GM19193 (cell line): ENCODE data around the gene PLA2G6.

ENCODE experiments used
- POLR2A ChIP-seq: IDR thresholded peaks from 4 replicates; pipeline ENCODE4 v1.6.1; 2011; ENCODE audit not compliant: insufficient read depth, insufficient read length; ENCODE audit errors: extremely low read depth

PLA2G6 gene

DNA sequence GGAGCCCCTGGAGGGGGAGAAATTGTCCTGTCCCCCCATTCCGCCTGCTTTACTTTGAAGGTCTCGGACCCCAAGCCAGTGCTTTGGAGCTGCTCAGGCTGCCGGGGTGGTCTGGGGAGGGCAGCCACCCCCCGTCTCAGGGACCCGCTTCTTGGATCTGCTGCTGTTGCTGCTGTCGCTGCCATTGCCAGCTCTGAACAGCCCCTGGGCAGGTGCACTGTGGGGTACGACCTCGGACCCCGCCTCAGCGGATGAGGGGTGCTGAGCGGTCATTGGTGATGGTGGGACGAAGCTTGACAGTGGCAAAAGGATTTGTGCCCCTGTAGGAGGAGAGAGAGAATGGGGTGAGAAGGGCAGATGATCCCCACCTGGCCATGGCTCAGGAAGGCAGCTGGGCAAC, 96.6 kb downstream of the PLA2G6 start:
- TF ChIP-seq POLR2A: no peak

DNA sequence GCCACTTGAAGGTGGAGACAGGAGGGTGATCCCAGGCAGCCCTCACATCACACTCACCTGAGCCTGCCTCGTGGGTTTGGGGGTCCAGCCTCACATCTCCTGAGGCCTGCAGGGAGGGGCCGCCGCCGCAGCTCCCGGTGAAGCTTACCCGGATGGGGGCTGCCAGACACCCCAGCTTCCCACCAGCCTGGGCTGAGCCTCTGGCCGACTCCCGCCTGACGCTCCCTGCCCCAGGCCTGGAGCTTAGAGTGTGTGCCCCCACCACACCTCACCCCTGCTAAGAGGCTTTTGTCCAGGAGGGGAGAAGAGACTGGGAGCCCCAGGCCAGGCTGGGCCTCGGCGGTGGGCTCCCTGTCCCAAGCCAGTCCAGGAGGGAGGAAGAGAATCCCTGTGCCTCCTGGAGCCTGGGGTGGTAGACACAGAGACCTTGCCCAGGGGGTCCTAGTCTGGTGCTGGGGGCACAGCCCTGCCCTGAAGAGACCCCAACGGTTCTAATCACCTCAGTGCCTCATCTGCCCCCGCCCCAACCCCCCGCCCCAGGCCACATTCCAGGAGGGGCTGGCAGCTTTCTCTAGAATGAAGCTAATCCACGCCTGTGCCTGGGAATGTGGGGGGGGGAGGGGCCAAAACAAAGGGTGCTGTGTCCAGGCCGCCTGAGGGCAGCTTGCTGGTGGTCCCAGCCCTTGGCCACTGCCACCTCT, 97.5 kb downstream of the PLA2G6 start, which contains the start of gene SLC16A8:
SLC16A8 (minus strand) TSS at position 254 of the 701 bp plus-strand sequence. CDS start 1,311 bp downstream, outside the sequence.
- TF ChIP-seq POLR2A: no peak

DNA sequence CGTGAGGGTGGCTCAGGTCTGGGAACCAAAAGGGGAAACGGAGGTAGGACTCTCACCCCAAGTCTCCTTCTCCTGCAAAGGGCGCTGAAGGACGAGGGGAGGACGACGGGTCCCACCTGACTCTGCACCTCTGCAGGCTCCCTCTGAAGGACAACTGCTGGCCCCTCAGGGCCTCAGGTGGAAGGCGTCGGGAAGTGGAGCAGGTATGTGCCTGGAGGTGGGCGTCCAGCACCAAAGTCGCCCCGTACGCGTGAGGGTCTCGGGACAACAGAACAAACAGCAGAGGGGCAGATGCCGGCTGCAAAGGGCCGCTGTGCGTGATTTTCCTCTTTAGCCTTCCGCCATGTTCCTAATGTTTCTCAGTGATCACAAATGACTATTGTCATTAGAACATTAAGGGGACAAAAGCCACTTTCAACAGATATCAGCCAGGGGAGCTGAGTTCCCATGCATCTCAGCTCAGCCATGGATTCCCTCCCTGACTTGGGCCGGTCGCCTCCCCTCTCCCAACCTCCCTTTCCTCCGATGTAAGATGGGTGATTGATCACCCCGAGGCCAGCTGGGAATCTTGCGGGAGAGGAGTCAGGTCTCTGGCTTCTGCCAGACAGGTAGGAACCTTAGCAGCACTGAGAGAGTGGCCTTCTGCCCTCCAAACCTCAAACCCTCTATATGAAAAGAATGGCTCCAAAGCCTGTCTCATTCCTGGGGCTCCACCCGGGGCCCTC, 98.5 kb downstream of the PLA2G6 start:
- TF ChIP-seq POLR2A: no peak

DNA sequence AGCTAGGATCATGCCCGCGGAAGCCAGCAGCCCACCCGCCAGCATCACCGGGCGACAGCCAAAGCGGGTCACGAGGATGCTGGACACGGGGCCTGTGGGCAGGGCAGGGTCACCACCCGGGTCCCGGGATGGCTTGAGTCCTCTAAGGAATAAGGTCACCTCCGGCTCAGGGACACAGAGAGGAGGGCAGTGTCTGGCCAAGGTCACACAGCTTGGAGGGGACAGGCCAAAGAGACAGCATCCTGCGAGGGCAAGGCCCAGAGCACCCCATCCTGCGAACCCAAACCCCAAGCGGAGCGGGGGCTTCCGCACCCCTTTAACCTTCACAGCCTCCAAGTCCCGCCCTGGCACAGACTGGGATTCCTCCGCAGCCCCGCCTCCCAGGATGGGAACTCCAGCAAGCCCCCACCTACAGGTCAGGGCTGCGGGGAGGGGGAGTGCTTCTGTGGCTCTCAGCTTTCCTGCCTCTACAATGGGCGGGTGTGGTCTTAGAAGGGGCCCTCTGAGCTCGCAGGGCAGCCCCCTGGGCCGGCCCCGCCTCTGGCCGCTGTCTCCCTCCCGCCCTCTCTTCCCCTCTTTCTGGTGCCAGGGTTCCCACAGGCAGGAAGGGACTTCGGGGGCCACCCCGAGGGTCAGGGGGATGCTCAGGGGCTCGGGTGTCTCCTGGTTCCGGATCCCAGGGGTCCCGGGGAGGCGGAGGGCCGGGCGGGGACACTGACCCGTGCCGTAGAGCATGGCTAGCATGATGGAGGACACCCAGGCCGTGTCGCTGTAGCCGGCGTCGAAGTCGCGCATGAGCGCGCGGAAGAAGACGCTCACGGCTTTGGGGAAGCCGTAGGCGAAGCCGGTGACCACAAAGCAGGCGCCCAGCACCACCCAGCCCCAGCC, 99.4 kb downstream of the PLA2G6 start:
- TF ChIP-seq POLR2A: no peak

- TF ChIP-seq POLR2A: no peak
These were observed 100.0 kb downstream of the PLA2G6 start for GRCh38 chr22:38081636-38081940.

- TF ChIP-seq POLR2A: no peak
These were observed 100.6 kb downstream of the PLA2G6 start for GRCh38 chr22:38080850-38081635.

DNA sequence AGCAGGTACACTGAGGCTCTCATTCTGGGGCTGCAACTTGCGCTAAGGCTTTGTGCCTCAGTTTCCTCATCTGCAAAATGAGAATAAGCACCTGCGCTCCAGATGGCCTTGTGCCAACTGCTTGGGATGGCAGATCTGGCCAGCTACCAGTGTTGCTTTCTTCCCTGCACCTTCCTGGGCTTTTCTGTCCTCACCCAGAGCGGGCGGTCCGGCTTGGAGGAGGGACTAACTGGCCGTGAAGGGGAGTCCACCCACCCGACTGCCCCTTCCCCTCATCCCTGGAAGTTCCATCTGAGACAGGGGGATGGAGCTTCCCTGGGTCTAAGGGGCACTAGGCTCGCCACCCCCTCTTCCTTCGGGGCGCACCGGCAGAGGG, 101.2 kb downstream of the PLA2G6 start:
- no peak for TF ChIP-seq POLR2A

- TF ChIP-seq POLR2A: no peak
These were observed 101.8 kb downstream of the PLA2G6 start for GRCh38 chr22:38079804-38080203.

DNA sequence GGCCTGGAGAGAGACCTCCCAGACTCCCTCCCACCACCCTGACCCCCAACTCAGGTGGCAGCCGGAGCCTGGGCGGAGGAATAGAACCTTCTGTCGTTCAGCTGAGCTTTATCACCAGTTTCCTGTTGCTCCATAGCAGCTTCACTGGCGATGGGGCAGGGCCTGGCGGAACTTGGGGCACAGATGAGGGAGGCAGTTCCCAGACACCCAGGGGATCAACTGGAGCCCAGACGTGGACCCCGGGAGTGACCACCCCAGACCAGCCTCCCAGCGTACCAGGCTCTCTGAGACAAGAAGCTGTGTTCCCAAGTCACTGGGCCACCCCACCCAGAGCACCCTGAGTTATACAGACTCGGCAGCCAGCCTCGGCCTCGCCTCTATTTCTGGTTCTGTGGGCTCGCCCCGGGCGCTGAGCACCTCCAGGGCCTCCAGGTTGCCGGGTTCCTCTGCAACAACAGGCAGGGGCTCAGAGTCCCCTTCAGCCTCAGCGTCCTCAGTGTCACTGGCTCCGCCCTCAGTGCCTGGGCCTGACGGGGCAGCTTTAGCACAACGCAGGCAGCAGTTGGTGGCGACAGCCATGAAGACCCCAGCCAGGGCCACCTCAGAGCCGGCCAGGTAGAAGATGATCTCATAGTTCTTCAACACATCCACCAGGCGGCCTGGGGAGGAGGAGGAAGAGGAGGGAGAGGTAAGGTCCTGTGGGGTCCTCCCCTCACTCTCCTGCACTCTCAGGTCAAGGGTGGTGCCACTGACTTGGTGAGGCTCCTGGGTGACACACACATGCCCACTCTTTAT, 103.4 kb downstream of the PLA2G6 start:
- TF ChIP-seq POLR2A: no peak

DNA sequence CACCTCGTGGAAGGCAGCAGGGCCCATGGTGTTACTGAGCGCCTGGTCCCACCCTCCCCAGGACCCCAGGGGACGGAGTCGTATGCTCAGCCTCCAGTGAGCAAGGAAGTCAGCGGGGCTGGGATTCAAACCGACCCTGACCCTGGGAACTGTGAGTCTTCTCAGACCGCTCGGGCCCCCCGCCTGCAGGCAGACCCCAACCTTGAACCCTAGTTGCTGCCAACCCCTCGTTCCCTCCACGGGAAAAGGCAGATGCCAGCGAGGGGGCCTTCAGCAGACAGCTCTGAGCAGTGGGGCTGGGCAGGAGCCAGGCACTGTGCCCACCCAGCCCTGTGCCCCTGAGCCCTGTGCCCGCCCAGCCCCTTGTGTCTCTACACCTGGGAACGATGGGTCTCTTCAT, 104.0 kb downstream of the PLA2G6 start:
- no peak for TF ChIP-seq POLR2A

- TF ChIP-seq POLR2A: no peak
These were observed 104.5 kb downstream of the PLA2G6 start for GRCh38 chr22:38077096-38077495.

- no peak for TF ChIP-seq POLR2A
These were observed 105.7 kb downstream of the PLA2G6 start for GRCh38 chr22:38075961-38076360.

DNA sequence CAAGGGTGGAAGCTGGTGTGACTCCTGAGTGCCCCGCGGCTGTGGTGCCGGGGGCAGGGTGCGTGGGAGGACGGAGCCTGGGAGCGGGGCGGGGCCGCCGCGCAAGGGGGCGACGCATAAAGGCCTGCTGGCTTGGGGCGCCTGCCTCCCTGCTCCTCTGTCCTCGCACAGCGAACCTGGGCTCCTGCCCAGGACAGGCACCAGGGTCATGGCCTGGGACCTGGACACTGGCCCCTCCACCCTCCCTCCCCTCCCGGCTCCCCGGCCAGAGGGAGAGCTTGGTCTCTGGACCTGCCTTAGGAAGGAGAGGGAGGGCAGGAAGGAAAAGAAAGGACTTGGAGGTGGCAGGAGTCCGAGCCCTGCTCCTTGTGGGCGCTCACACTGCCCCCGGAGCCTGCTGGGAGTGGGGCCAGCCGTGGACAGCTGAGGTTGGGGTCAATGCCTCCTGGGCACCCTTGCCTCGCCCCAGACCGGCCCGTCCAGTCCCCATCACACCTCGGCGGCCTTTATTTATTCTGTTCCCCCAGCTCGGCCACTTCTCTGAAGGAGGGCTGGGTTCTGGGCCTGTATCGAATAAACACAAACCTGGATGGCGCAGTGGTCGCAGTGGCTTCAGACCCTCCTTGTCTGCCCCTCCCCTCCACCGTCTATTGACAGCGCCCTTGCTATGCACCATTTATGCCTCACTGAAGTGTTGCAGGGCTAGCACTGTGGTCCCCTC, 106.4 kb downstream of the PLA2G6 start:
- no peak for TF ChIP-seq POLR2A
